Measurements from ENCODE around the gene ODAD3.
"Not testable (repeated sequence)": the region's sequence is repeated elsewhere in the genome, so short reads cannot be mapped to it uniquely, and the experiment has no call there.

ODAD3 gene

GRCh38 chr19:11435057-11435832 lies at the start of gene ODAD3, which contains the start of gene PRKCSH:
Gene ODAD3, minus strand, starts transcription at chr19:11435121. Its CDS starts 105 bp downstream, at chr19:11435016.
Gene PRKCSH, plus strand, starts transcription at chr19:11435635. Its CDS starts 483 bp downstream, at chr19:11436118.
- peak; percentile 100 for DNase-seq (ENCODE audit: low spot score)

GRCh38 chr19:11483366-11484111 lies 48.6 kb upstream of the ODAD3 start:
- DNase-seq (ENCODE audit: low spot score), result no peak

- peak; percentile 73 for DNase-seq (ENCODE audit: low spot score)
Measured at GRCh38 chr19:11482384-11483050, 47.6 kb upstream of the ODAD3 start.

GRCh38 chr19:11481534-11482383 lies 46.8 kb upstream of the ODAD3 start:
- DNase-seq (ENCODE audit: low spot score), result peak; percentile 69

DNA sequence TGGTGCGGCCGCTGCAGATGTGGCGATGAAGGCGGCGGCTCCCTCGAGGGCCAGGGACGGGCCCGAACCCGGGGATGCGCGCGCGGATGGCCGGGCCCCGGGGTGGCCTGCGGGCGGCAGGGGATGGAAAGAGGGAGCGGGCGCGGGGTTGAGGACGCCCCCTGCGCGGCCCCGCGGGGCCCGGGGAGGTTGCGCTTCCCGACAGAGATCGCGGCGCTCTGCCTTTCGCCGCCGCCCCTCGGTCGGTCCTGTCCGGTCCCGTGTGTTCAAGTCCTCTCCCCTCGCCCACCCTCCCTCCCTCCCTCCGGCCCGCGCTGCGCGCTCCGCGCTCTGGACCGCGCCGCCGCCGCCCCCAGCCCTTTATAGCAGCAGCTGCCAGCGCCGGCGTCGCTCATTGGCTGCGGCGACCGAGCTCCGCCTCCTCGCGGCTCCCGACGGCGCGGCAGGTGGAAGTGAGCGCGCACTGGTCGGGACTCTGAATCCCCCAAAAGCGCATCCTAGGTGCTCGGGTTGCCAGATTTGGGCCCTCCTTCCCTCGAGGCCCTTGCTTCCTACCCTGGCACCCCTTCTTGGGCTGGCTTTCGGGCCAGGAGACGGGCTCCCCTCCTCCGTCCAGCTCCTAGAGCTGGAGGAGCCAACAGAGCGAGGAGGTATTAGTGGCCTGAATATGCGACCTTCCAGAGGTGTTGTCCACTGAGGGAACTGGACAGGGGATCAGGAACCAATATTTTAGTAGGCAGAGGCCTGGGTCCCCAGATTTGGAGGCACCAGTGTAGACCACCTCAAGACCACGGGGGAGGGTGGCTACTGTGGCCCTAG lies 46.0 kb upstream of the ODAD3 start, which contains the start of gene ELAVL3:
TSS of gene ELAVL3 (minus strand) at position 332 of the 819 bp plus-strand sequence. CDS start 438 bp downstream, outside the sequence.
- no peak for DNase-seq (ENCODE audit: low spot score)

DNA sequence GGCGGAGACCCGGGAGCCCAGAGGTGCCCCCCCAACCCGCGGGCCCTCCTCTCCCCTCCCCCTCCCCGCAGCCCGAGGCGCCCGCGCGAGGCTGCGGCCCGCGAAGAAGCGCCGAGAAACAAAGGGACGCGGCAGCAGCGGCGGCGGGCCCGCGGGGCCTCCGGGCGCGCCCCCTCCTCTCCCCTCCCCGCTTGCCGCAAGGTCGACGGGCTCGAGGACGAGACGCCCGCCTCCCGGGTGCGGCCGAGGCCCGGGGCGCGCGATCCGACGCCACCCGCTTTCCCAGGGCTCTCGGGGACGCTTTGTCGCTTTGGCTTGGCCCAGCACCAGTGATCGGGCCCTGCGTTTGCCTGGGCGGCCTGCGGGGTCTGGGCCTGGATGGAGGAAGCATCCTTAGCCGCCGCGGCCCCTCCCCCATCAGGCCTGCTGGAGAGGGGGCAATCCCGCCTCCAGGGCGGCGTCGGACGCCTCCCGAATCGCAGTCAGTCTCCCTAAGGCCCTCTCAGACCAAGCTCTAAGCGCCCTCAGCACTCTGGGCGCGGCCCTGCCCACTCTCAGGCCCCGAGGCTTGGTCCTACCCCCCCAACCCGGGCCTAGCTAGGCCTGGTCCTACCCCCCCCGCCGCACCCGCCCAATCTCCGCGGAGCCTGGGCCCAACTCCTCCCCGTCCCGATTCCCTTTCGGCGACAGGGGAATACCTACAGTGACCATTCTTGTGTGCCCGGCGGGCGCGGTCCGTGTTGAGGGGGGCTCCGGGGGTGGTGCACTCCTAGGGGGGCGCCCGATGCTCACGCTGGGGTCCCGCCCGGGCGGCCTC lies 45.2 kb upstream of the ODAD3 start:
- no peak for DNase-seq (ENCODE audit: low spot score)

- no peak for DNase-seq (ENCODE audit: low spot score)
Measured at GRCh38 chr19:11479090-11479897, 44.4 kb upstream of the ODAD3 start.

GRCh38 chr19:11478167-11479089 lies 43.5 kb upstream of the ODAD3 start:
- DNase-seq (ENCODE audit: low spot score), result no peak

- DNase-seq (ENCODE audit: low spot score), result peak; percentile 66
Measured at GRCh38 chr19:11475861-11476260, 40.9 kb upstream of the ODAD3 start.

DNA sequence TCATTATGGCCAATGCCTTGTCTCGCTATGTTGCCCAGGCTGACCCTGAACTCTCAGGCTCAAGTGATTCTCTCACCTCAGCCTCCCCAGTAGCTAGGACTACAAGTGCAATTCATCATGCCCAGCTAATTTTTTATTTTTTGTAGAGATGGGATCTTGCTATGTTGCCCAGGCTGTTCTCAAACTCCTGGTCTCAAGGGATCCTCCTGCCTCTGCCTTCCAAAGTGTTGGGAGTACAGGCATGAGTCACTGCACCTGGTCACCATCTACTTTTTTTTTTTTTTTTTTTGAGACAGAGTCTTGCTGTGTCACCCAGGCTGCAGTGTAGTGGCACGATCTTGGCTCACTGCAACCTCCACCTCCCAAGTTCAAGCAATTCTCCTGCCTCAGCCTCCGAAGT lies 40.4 kb upstream of the ODAD3 start:
- DNase-seq (ENCODE audit: low spot score), result peak; percentile 20

DNA sequence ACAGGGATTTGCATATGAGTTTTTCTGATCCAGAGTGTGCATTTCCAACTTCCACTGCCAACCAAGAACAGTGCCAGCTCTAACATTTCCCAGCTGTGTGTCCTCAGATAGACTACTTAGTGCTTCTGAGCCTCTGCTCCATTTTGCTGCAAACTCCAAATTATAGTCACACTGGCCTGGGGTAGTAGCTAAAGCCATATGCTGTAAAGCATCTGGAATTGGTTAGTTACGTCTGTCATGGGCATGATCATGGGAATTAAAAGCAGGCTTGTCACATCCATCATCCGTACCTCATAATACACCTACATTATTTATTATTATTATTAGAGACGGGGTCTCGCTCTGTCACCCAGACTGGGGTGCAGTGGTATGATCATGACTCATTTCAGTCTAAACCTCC lies 38.8 kb upstream of the ODAD3 start:
- no peak for DNase-seq (ENCODE audit: low spot score)

- not testable (repeated sequence) for DNase-seq (ENCODE audit: low spot score)
Measured at GRCh38 chr19:11468266-11468845, 33.4 kb upstream of the ODAD3 start.

GRCh38 chr19:11465600-11465999 lies 30.7 kb upstream of the ODAD3 start:
- DNase-seq (ENCODE audit: low spot score), result no peak

GRCh38 chr19:11464333-11465265 lies 29.7 kb upstream of the ODAD3 start:
- no peak for DNase-seq (ENCODE audit: low spot score)

GRCh38 chr19:11463391-11463790 lies 28.5 kb upstream of the ODAD3 start:
- DNase-seq (ENCODE audit: low spot score), result no peak

- no peak for DNase-seq (ENCODE audit: low spot score)
Measured at GRCh38 chr19:11461453-11461852, 26.5 kb upstream of the ODAD3 start.

Measured in kidney tubule cell (primary cell).